Measurements from ENCODE around the gene PTPRO.

The PTPRO gene

DNA sequence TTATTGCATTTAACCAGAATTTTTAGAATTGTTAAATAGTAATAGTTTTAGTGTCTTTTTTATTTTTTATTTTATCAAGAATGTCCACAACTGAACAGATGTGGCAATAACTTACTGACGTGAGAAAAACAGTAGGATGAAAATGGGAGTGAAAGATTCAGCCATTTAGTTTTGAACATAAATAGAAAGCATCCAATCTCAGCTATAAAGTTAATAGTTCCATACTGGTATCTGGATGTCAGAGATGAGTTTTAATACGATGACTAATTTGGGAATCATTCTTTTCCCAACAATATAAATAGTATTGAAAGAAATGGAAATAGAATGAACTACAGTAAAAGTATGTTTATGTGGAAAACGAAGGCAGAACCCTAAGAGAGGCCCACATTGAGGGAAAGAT, 307.5 kb downstream of the PTPRO start:
- H3K9ac ChIP-seq (ENCODE audit: low read length): no peak overlapping the region
- no peaks in the 10 kb centered on the region for H3K9me3 ChIP-seq (ENCODE audit: insufficient read depth, low read length)
- no peak overlapping the region for H2AFZ ChIP-seq (ENCODE audit: low read depth, low read length)
- H4K20me1 ChIP-seq (ENCODE audit: insufficient read depth, low read length): no peaks in the 10 kb centered on the region
- H3K4me2 ChIP-seq (ENCODE audit: low read length): no peak overlapping the region
- no peak overlapping the region for H3K27ac ChIP-seq (ENCODE audit: low read length)
- H3K36me3 ChIP-seq (replicated peaks; ENCODE audit: low read depth, low read length): no peaks in the 10 kb centered on the region
- peaks cover 17% of the 10 kb centered on the region for H3K4me1 ChIP-seq (ENCODE audit: low read length)
- H3K27me3 ChIP-seq (ENCODE audit: low read depth, low read length): no peaks in the 10 kb centered on the region
- no peaks in the 10 kb centered on the region for H3K79me2 ChIP-seq (ENCODE audit: low read length)
- TF ChIP-seq EZH2phosphoT487 (IDR thresholded peaks at IDR 0.05; ENCODE audit: low read depth): no peak
- TF ChIP-seq, protein P1, sequence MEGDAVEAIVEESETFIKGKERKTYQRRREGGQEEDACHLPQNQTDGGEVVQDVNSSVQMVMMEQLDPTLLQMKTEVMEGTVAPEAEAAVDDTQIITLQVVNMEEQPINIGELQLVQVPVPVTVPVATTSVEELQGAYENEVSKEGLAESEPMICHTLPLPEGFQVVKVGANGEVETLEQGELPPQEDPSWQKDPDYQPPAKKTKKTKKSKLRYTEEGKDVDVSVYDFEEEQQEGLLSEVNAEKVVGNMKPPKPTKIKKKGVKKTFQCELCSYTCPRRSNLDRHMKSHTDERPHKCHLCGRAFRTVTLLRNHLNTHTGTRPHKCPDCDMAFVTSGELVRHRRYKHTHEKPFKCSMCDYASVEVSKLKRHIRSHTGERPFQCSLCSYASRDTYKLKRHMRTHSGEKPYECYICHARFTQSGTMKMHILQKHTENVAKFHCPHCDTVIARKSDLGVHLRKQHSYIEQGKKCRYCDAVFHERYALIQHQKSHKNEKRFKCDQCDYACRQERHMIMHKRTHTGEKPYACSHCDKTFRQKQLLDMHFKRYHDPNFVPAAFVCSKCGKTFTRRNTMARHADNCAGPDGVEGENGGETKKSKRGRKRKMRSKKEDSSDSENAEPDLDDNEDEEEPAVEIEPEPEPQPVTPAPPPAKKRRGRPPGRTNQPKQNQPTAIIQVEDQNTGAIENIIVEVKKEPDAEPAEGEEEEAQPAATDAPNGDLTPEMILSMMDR (IDR thresholded peaks at IDR 0.05; ENCODE audit: low read depth, low read length): no peak
- H3K4me3 ChIP-seq (ENCODE audit: low read length): no peak overlapping the region

GRCh38 chr12:15631007-15631715, 308.9 kb downstream of the PTPRO start:
- Histone ChIP-seq H3K27ac (ENCODE audit: low read length) (no peak overlapping the region), H4K20me1 (ENCODE audit: insufficient read depth, low read length) (no peaks in the 10 kb centered on the region), H3K4me1 (ENCODE audit: low read length) (peaks cover 17% of the 10 kb centered on the region), H2AFZ (ENCODE audit: low read depth, low read length) (peak overlapping the region; percentile 98), H3K4me2 (ENCODE audit: low read length) (peak overlapping the region; percentile 72), H3K79me2 (ENCODE audit: low read length) (no peaks in the 10 kb centered on the region), H3K4me3 (ENCODE audit: low read length) (peak overlapping the region; percentile 75), H3K27me3 (ENCODE audit: low read depth, low read length) (no peaks in the 10 kb centered on the region), H3K36me3 (replicated peaks; ENCODE audit: low read depth, low read length) (no peaks in the 10 kb centered on the region), H3K9me3 (ENCODE audit: insufficient read depth, low read length) (no peaks in the 10 kb centered on the region), H3K9ac (ENCODE audit: low read length) (peak overlapping the region; percentile 40)
- TF ChIP-seq EZH2phosphoT487 (IDR thresholded peaks at IDR 0.05; ENCODE audit: low read depth): no peak
- TF ChIP-seq, protein P1 (IDR thresholded peaks at IDR 0.05; ENCODE audit: low read depth, low read length): no peak

DNA sequence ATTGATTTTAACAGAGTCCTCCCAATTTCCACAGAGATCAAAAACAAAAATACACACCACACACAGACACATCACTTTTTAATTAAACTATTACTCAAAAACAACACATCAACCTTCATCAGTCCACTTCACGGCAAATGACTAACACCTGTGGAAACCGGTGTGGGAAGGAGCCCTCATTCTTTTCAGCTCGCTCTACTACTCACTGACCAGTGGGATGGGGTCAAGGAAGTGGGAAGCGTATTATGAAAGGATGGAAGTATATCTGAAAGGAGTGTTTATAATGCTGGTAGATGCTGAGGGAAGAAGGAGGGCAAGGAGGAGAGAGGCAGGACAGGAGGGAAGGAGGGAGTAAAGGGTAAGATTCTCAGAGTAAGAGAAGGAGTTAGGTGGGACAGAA, 310.4 kb downstream of the PTPRO start:
- no peaks in the 10 kb centered on the region for H4K20me1 ChIP-seq (ENCODE audit: insufficient read depth, low read length)
- no peaks in the 10 kb centered on the region for H3K36me3 ChIP-seq (replicated peaks; ENCODE audit: low read depth, low read length)
- peaks cover 17% of the 10 kb centered on the region for H3K4me1 ChIP-seq (ENCODE audit: low read length)
- no peak overlapping the region for H3K4me2 ChIP-seq (ENCODE audit: low read length)
- H3K79me2 ChIP-seq (ENCODE audit: low read length): no peaks in the 10 kb centered on the region
- no peak overlapping the region for H3K4me3 ChIP-seq (ENCODE audit: low read length)
- no peak overlapping the region for H2AFZ ChIP-seq (ENCODE audit: low read depth, low read length)
- no peak overlapping the region for H3K9ac ChIP-seq (ENCODE audit: low read length)
- TF ChIP-seq, protein P1 (IDR thresholded peaks at IDR 0.05; ENCODE audit: low read depth, low read length): no peak
- TF ChIP-seq EZH2phosphoT487 (IDR thresholded peaks at IDR 0.05; ENCODE audit: low read depth): no peak
- no peaks in the 10 kb centered on the region for H3K27me3 ChIP-seq (ENCODE audit: low read depth, low read length)
- H3K27ac ChIP-seq (ENCODE audit: low read length): no peak overlapping the region
- no peaks in the 10 kb centered on the region for H3K9me3 ChIP-seq (ENCODE audit: insufficient read depth, low read length)

DNA sequence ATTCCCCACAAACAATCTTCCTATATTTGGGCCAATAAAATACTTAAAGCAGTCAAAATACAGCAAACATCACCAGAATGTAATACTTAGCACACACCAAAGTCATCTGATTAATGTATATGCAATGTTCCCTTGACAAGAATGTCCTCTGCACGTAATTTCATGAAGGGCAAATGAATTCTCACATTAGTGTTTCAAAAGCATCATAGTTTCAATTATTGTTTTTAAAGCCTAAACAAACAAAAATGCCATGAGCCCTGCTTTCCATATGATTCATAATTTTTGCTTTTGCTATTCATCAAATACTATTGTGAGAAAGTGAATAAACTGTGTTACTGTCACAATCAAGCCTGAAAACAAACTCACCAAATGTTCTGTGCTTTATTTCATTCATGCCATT, 310.9 kb downstream of the PTPRO start:
- H3K4me1 ChIP-seq (ENCODE audit: low read length): peaks cover 17% of the 10 kb centered on the region
- no peaks in the 10 kb centered on the region for H3K79me2 ChIP-seq (ENCODE audit: low read length)
- TF ChIP-seq, protein P1 (IDR thresholded peaks at IDR 0.05; ENCODE audit: low read depth, low read length): no peak
- no peak overlapping the region for H3K4me2 ChIP-seq (ENCODE audit: low read length)
- H3K9ac ChIP-seq (ENCODE audit: low read length): no peak overlapping the region
- no peaks in the 10 kb centered on the region for H3K9me3 ChIP-seq (ENCODE audit: insufficient read depth, low read length)
- H3K36me3 ChIP-seq (replicated peaks; ENCODE audit: low read depth, low read length): no peaks in the 10 kb centered on the region
- no peak overlapping the region for H3K27ac ChIP-seq (ENCODE audit: low read length)
- H2AFZ ChIP-seq (ENCODE audit: low read depth, low read length): no peak overlapping the region
- no peak overlapping the region for H3K4me3 ChIP-seq (ENCODE audit: low read length)
- no peaks in the 10 kb centered on the region for H3K27me3 ChIP-seq (ENCODE audit: low read depth, low read length)
- no peaks in the 10 kb centered on the region for H4K20me1 ChIP-seq (ENCODE audit: insufficient read depth, low read length)
